WERI-Rb-1 (cell line): ENCODE measurements around the gene BSND.

ENCODE experiments used
- DNase-seq: peaks from one replicate; pipeline ENCODE4 v3.0.0-alpha.2; 2020
- H3K27ac ChIP-seq: fragments of 250-450 bp; sonication (Bioruptor Pico); 2 replicates; pipeline ENCODE4 v1.5.1; 2020; ENCODE audit warnings: mild to moderate bottlenecking, moderate library complexity
- H3K27me3 ChIP-seq: fragments of 250-450 bp; sonication (Bioruptor Pico); 2 replicates; pipeline ENCODE4 v1.5.1; 2021; ENCODE audit warnings: mild to moderate bottlenecking, low read depth, moderate library complexity; ENCODE audit not compliant: insufficient read depth, severe bottlenecking
- H3K36me3 ChIP-seq: fragments of 250-450 bp; sonication (Bioruptor Pico); 2 replicates; pipeline ENCODE4 v1.5.1; 2020; ENCODE audit warnings: mild to moderate bottlenecking, moderate library complexity
- H3K4me3 ChIP-seq: 2 replicates; pipeline ENCODE4 v1.5.1; 2011; ENCODE audit warnings: low read depth, mild to moderate bottlenecking, control low read depth, low read length
- H3K9me3 ChIP-seq: fragments of 250-450 bp; sonication (Bioruptor Pico); 2 replicates; pipeline ENCODE4 v1.5.1; 2021; ENCODE audit warnings: mild to moderate bottlenecking, moderate library complexity; ENCODE audit not compliant: severe bottlenecking
- TF ChIP-seq, protein P1 (sequence below): IDR thresholded peaks from 2 replicates; pipeline ENCODE4 v1.5.1; 2011; ENCODE audit warnings: low read depth, mild to moderate bottlenecking, control low read depth, inconsistent platforms, low read length

The BSND gene

DNA sequence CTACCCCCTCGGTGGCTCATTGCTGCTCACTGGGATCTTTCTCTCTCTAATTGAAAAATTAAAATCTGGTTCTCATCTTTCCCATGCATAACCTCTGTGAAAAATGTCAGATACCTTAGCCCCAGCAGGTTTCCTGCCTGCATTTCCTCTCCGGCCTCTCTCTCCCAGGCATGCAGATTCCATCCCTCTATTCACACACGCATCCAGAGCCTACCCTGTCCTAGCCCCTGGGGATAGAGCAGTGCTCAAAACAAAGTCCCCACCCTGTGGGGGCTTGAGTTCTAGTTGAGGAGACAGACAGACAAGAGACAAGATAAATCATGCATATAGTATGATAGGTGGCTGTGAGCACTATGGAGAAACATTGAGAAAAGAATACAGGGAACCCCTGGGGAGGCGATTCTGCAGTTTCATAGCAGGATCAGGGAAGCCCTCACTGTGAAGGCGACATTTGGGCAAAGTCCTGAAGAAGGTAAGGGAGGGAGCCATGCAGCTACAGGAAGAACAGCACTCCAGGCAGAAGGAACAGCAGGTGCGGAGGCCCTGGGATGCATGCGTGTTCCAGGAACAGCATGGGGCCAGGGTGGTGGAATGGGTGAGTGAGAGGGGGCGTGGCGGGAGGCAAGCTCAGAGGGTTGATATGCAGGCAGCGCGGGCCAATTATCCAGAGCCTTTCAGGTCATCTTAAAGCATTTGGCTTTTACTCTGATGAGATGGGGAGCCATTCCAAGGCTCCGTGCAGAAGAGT, 3.5 kb upstream of the BSND start:
- H3K27ac ChIP-seq: no peak overlapping the region

DNA sequence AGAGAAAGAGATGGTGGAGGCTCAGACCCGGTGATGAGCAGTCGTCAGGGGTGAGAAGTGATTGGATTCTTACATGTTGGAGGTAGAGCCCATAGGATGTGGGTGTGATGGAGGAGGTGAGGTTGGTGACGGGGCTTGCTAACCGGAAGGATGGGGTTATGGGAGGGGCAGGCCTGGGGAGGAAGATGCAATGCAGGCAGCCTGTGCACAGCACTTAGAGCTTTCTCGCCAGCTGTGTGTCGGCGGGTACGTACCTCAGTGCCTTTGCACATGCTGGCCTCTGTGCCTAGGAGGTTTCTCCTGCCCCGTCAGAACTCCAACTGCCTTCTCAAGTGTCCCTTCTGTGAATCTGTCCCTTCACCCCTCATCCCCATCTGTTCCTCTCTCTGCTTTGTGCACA, 2.9 kb upstream of the BSND start:
- Histone ChIP-seq H3K27ac (no peak overlapping the region), H3K27me3 (no peaks in the 10 kb centered on the region), H3K36me3 (no peaks in the 10 kb centered on the region), H3K9me3 (no peaks in the 10 kb centered on the region), H3K4me3 (no peak overlapping the region)
- no peak for DNase-seq
- TF ChIP-seq, protein P1, sequence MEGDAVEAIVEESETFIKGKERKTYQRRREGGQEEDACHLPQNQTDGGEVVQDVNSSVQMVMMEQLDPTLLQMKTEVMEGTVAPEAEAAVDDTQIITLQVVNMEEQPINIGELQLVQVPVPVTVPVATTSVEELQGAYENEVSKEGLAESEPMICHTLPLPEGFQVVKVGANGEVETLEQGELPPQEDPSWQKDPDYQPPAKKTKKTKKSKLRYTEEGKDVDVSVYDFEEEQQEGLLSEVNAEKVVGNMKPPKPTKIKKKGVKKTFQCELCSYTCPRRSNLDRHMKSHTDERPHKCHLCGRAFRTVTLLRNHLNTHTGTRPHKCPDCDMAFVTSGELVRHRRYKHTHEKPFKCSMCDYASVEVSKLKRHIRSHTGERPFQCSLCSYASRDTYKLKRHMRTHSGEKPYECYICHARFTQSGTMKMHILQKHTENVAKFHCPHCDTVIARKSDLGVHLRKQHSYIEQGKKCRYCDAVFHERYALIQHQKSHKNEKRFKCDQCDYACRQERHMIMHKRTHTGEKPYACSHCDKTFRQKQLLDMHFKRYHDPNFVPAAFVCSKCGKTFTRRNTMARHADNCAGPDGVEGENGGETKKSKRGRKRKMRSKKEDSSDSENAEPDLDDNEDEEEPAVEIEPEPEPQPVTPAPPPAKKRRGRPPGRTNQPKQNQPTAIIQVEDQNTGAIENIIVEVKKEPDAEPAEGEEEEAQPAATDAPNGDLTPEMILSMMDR: no peak

More for the DNA sequence above, 3.5 kb upstream of the BSND start:
- Histone ChIP-seq H3K4me3 (no peak overlapping the region), H3K27me3 (no peaks in the 10 kb centered on the region), H3K9me3 (no peaks in the 10 kb centered on the region), H3K36me3 (no peaks in the 10 kb centered on the region)
- TF ChIP-seq, protein P1: no peak
- no peak for DNase-seq

DNA sequence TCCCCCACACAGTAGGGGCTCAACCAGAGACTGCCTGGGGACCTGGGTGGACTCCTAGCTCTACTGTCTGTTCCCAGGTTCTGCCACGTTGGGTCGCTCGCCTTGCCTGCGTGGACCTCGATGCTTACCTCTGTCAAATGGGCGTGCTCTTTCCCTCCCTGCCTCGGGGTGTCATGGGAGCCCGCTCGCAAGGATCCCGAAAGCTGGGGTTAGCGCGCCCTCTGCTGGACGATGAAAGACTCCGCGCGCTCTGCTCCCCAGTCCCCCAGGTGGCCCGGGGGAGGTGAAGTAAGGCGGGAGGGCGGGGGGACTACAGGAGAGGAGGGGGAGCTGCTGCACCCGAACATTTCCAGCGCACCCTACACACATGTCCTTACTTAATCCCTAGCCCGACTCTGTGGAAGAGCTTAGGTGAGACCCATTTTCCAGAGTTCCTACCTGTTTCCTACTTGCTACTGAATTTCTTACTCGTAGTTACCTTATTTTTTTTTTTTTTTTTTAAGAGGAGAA, 2.3 kb upstream of the BSND start:
- Histone ChIP-seq H3K36me3 (no peaks in the 10 kb centered on the region), H3K9me3 (no peaks in the 10 kb centered on the region), H3K4me3 (no peak overlapping the region; the same call in 1 of the 2 replicates), H3K27ac (no peak overlapping the region), H3K27me3 (peaks cover 1% of the 10 kb centered on the region)
- peak; percentile 81 for DNase-seq
- TF ChIP-seq, protein P1: peak; percentile 81

DNA sequence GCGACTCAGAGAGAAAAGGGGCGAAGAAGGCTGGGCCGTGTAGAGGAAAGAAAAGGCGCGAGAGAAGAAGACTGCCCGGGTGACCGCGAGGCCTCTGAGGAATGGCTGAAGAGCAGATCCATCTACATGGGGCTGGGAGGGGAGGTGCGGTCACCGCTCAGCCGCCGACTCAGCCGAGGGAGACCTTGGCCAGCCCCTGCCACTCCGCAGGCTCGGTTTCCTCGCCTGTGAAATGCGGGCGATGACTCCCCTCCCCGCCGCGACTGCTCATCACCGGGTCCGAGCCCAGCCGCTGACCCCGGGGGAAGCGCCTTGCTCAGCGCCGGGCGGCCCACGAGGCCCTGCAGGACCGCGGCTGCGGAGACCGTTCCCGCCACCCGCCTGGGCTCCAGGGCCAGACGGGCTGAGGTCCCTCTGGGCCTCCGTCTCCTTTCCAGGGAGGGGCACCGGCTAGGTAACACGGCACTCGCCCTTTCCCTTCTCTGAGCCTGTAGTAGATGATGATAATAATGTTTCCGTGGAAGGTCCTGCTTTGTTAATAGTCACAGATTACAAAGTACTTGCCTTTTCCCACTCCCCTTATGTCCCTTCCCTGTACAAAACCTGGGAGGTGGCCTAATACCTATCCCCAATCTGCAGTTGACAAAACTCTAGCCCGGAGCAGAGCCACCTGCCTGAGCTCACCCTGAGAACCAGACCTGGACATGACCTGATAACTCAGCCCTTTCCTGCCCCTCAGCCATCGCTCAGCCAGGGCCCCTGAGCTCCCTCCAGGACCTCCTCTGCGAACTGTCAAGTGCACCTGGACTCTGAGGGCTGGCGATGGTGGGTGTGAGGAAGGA, 1.6 kb upstream of the BSND start:
- no peak overlapping the region; the same call in 1 of the 2 replicates for H3K4me3 ChIP-seq
- no peaks in the 10 kb centered on the region for H3K36me3 ChIP-seq
- DNase-seq: no peak
- H3K27ac ChIP-seq: no peak overlapping the region
- H3K27me3 ChIP-seq: peaks cover 3% of the 10 kb centered on the region
- TF ChIP-seq, protein P1: no peak
- H3K9me3 ChIP-seq: no peaks in the 10 kb centered on the region

DNA sequence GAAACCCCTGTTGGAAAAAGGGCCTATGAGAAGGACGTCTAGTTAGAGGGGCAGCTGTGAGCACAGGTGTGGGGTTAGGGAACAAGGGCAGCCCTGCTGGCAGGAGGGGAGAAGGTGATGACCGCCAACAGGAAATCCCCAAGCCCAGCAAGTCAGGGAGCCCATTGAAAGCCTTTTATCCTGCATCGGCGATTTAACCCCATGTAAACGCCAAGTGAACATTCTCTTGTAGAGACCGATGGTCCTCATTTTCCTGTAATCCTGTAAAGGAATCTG, 1.1 kb upstream of the BSND start:
- Histone ChIP-seq H3K36me3 (no peaks in the 10 kb centered on the region), H3K4me3 (no peak overlapping the region), H3K27me3 (peaks cover 3% of the 10 kb centered on the region), H3K9me3 (no peaks in the 10 kb centered on the region), H3K27ac (no peak overlapping the region)
- no peak for DNase-seq
- TF ChIP-seq, protein P1: no peak
